Measurements from ENCODE around the gene P3H2. TPM values are rescaled to one million over a fixed set of nuclear protein-coding genes. Genes with fewer than 3 reads are reported as not detected.

The P3H2 gene
- total RNA-seq, 1 experiment from 2014 or later = 7.9 TPM

GRCh38 chr3:189947948-189948723 is 172.6 kb downstream of the P3H2 start:
- peak; percentile 44 for DNase-seq (ENCODE audit: low read depth)

GRCh38 chr3:189947068-189947467 is 173.6 kb downstream of the P3H2 start:
- no peak for DNase-seq (ENCODE audit: low read depth)

- DNase-seq (ENCODE audit: low read depth) = no peak
Observed at GRCh38 chr3:189945935-189946709, 174.6 kb downstream of the P3H2 start.

- no peak for DNase-seq (ENCODE audit: low read depth)
Observed at GRCh38 chr3:189944285-189945145, 176.2 kb downstream of the P3H2 start.

GRCh38 chr3:189942948-189943347 is 177.7 kb downstream of the P3H2 start:
- no peak for DNase-seq (ENCODE audit: low read depth)

- peak; percentile 32 for DNase-seq (ENCODE audit: low read depth)
Observed at GRCh38 chr3:189941679-189942078, 179.0 kb downstream of the P3H2 start.

- DNase-seq (ENCODE audit: low read depth) = no peak
Observed at GRCh38 chr3:189941125-189941524, 179.6 kb downstream of the P3H2 start.

GRCh38 chr3:189937302-189938127 is 183.2 kb downstream of the P3H2 start:
- DNase-seq (ENCODE audit: low read depth) = peak; percentile 99

GRCh38 chr3:189936201-189936945 is 184.3 kb downstream of the P3H2 start:
- no peak for DNase-seq (ENCODE audit: low read depth)

- DNase-seq (ENCODE audit: low read depth) = no peak
Observed at GRCh38 chr3:189927975-189928895, 192.5 kb downstream of the P3H2 start.

- no peak for DNase-seq (ENCODE audit: low read depth)
Observed at GRCh38 chr3:189921770-189922169, 198.9 kb downstream of the P3H2 start.

GRCh38 chr3:189914799-189915198 is 205.9 kb downstream of the P3H2 start:
- DNase-seq (ENCODE audit: low read depth) = peak; percentile 92

GRCh38 chr3:189911001-189911400 is 209.7 kb downstream of the P3H2 start:
- DNase-seq (ENCODE audit: low read depth) = no peak

GRCh38 chr3:189909573-189909972 is 211.1 kb downstream of the P3H2 start:
- DNase-seq (ENCODE audit: low read depth) = no peak

- no peak for DNase-seq (ENCODE audit: low read depth)
Observed at GRCh38 chr3:189909139-189909538, 211.6 kb downstream of the P3H2 start.

GRCh38 chr3:189908646-189909045 is 212.1 kb downstream of the P3H2 start:
- DNase-seq (ENCODE audit: low read depth) = peak; percentile 25

GRCh38 chr3:189907803-189908202 is 212.9 kb downstream of the P3H2 start:
- no peak for DNase-seq (ENCODE audit: low read depth)

All from LHCN-M2 (cell line).